H1 (cell line): ENCODE measurements around the gene PARP4. TPM values are rescaled to one million over a fixed set of nuclear protein-coding genes. Genes with fewer than 3 reads are reported as not detected.

ENCODE experiments used
- HDAC2 ChIP-seq, 2 experiments: fragments of 300-600 bp in 1 of 2; sonication (generic) in 1 of 2; IDR thresholded peaks; 2 replicates each; pipeline ENCODE4 v1.6.1; 2011 to 2012; ENCODE audit warnings: low read depth in 2 of 2, low read length in 2 of 2, mild to moderate bottlenecking in 2 of 2, moderate library complexity in 2 of 2, borderline replicate concordance in 1 of 2, inconsistent platforms in 1 of 2
- polyA plus RNA-seq, 7 experiments: library from polyadenylated mRNA; depleted of rRNA in 3 of 7; stranded (reverse) in 5 of 7; unstranded in 2 of 7; fragments of >200 nt in 5 of 7; fragments of 200-250 nt in 2 of 7; gene quantifications; 1 replicate in 5 of 7; 2 replicates in 1 of 7; 4 replicates in 1 of 7; pipeline versions ENCODE4 v1.2.1 to v1.2.3, GENCODE V29; 2011 to 2013; ENCODE audit warnings: missing spikeins in 2 of 7, mixed read lengths in 2 of 7
- total RNA-seq: library from RNA; stranded (reverse); fragmentation: NEBNext Ultra II Directional; extraction: Animal tissue kit (Norgen Biotek cat#: 25700); gene quantifications from 2 replicates; pipeline ENCODE4 v1.2.1, GENCODE V29; 2021

The PARP4 gene
- total and polyA plus RNA-seq, 2 of the 8 experiments (the other 6 are each of a cell fraction or from before 2014, with no cell fraction given): 22.2 to 40.3 TPM

DNA sequence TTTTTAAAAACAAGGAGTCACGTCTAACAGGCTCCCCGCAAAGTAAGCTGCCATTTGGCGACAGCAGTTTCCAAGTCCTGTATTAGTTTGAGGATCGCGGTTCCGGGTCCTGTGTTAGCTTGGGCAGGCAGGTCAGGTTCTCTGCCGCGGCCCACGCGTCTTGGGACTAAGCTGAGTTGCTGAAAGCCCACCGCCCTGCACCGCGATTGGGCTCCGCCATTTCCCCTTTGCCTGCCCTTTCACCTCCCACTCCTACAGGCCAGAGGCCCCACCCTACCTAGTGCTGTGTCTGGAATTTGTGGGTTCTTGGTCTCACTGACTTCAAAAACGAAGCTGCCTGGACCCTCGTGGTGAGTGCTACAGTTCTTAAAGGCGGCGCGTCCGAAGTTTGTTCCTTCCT, 6.8 kb downstream of the PARP4 start (continued):
- TF ChIP-seq HDAC2 (IDR thresholded peaks at IDR 0.05; ENCODE audit: borderline replicate concordance in 1 of 2, low read depth in 2 of 2, low read length in 2 of 2): no peak
